GM03348 (cell line): Measurements from ENCODE around the gene SYNE2.

Source experiments
- DNase-seq: peaks from one replicate; pipeline ENCODE4 v3.0.0; 2012; ENCODE audit warnings: low spot score

The SYNE2 gene

GRCh38 chr14:63909984-63910383, 57.2 kb downstream of the SYNE2 start:
- no peak for DNase-seq

- DNase-seq = no peak
Observed at GRCh38 chr14:63910583-63911363, 58.0 kb downstream of the SYNE2 start.

GRCh38 chr14:63911404-63911803, 58.6 kb downstream of the SYNE2 start:
- no peak for DNase-seq

- DNase-seq = no peak
Observed at GRCh38 chr14:63912286-63912685, 59.5 kb downstream of the SYNE2 start.

GRCh38 chr14:63918411-63918810, 65.6 kb downstream of the SYNE2 start:
- no peak for DNase-seq

GRCh38 chr14:63922696-63923421, 70.1 kb downstream of the SYNE2 start:
- no peak for DNase-seq

GRCh38 chr14:63923422-63923752, 70.6 kb downstream of the SYNE2 start:
- DNase-seq = no peak

GRCh38 chr14:63924375-63924774, 71.6 kb downstream of the SYNE2 start:
- DNase-seq = no peak

GRCh38 chr14:63926641-63927040, 73.8 kb downstream of the SYNE2 start:
- DNase-seq = no peak

GRCh38 chr14:63928744-63929174, 76.0 kb downstream of the SYNE2 start:
- DNase-seq = no peak

GRCh38 chr14:63933110-63933509, 80.3 kb downstream of the SYNE2 start:
- DNase-seq = no peak

- no peak for DNase-seq
Observed at GRCh38 chr14:63933711-63934110, 80.9 kb downstream of the SYNE2 start.

GRCh38 chr14:63938198-63939005, 85.6 kb downstream of the SYNE2 start:
- DNase-seq = no peak

- no peak for DNase-seq
Observed at GRCh38 chr14:63939006-63939270, 86.1 kb downstream of the SYNE2 start.

- DNase-seq = no peak
Observed at GRCh38 chr14:63940387-63940786, 87.6 kb downstream of the SYNE2 start.

GRCh38 chr14:63941023-63941422, 88.2 kb downstream of the SYNE2 start:
- DNase-seq = no peak

GRCh38 chr14:63949696-63950095, 96.9 kb downstream of the SYNE2 start:
- no peak for DNase-seq

GRCh38 chr14:63951021-63951420, 98.2 kb downstream of the SYNE2 start:
- DNase-seq = no peak

GRCh38 chr14:63951429-63951828, 98.6 kb downstream of the SYNE2 start:
- DNase-seq = no peak

GRCh38 chr14:63952053-63952932, 99.5 kb downstream of the SYNE2 start:
- DNase-seq = no peak

GRCh38 chr14:63952933-63953437, 100.2 kb downstream of the SYNE2 start:
- peak; percentile 17 for DNase-seq

GRCh38 chr14:63956326-63956725, 103.5 kb downstream of the SYNE2 start:
- DNase-seq = no peak
